SK-N-SH (cell line): ENCODE measurements around the gene HRH3. TPM values are rescaled to one million over a fixed set of nuclear protein-coding genes. Genes with fewer than 3 reads are reported as not detected.

ENCODE experiments used
- CTCF ChIA-PET: fragments of 300-600, 350-600 bp; formaldehyde crosslinking; extraction: SDS; loops from one replicate; lab custom pipeline; 2021; lab: Yijun Ruan, JAX
- POLR2A ChIA-PET: fragments of 350-600 bp; sonication (Branson Sonifier 250); formaldehyde crosslinking; extraction: SDS; loops from one replicate; lab custom pipeline; 2020; ENCODE audit warnings: antibody characterized with exemption, inconsistent platforms; lab: Yijun Ruan, JAX
- DNase-seq: peaks from one replicate; pipeline ENCODE4 v3.0.0; 2012
- H2AFZ ChIP-seq: fragments of 200-600 bp; sonication (generic); 2 replicates; pipeline ENCODE4 v1.8.1; 2016; ENCODE audit warnings: antibody characterized with exemption, mild to moderate bottlenecking, low read depth
- H3F3A ChIP-seq: fragments of 200-600 bp; sonication (generic); replicated peaks from 2 replicates; pipeline ENCODE3; 2016; ENCODE audit warnings: antibody characterized with exemption, mild to moderate bottlenecking; ENCODE audit not compliant: insufficient read depth
- H3K27ac ChIP-seq, 2 experiments: fragments of 200-500 bp in 1 of 2; fragments of 200-600 bp in 1 of 2; sonication (Bioruptor generic) in 1 of 2; sonication (generic), shearing (Covaris generic) in 1 of 2; 2 replicates each; pipeline versions ENCODE4 v1.5.1 to v1.6.1; 2014 to 2016; ENCODE audit warnings: low read depth in 2 of 2, inconsistent platforms in 1 of 2, low read length in 1 of 2, mild to moderate bottlenecking in 1 of 2, mixed read lengths in 1 of 2
- H3K27me3 ChIP-seq: fragments of 200-600 bp; sonication (generic), shearing (Covaris generic); 2 replicates; pipeline ENCODE4 v1.6.1; 2016; ENCODE audit warnings: mixed run types; ENCODE audit not compliant: insufficient read depth
- H3K36me3 ChIP-seq, 2 experiments: fragments of 200-500 bp in 1 of 2; fragments of 200-600 bp in 1 of 2; sonication (Bioruptor generic) in 1 of 2; sonication (generic) in 1 of 2; replicated peaks in 1 of 2; 2 replicates each; pipeline versions ENCODE3 to v1.5.1; 2014 to 2016; ENCODE audit warnings: low read length in 1 of 2, mild to moderate bottlenecking in 1 of 2; ENCODE audit not compliant: insufficient read depth in 2 of 2, control insufficient read depth in 1 of 2
- H3K4me1 ChIP-seq, 2 experiments: fragments of 200-500 bp in 1 of 2; fragments of 200-600 bp in 1 of 2; sonication (Bioruptor generic) in 1 of 2; sonication (generic), shearing (Covaris generic) in 1 of 2; 2 replicates each; pipeline versions ENCODE4 v1.5.1 to v1.6.1; 2014 to 2016; ENCODE audit warnings: low read depth in 1 of 2, low read length in 1 of 2, mixed run types in 1 of 2; ENCODE audit not compliant: insufficient read depth in 2 of 2, control insufficient read depth in 1 of 2
- H3K4me2 ChIP-seq: fragments of 200-600 bp; sonication (generic), shearing (Covaris generic); 2 replicates; pipeline ENCODE4 v1.6.1; 2017; ENCODE audit warnings: mixed run types
- H3K4me3 ChIP-seq, 2 experiments: fragments of 200-500 bp in 1 of 2; fragments of 200-600 bp in 1 of 2; sonication (Bioruptor generic) in 1 of 2; sonication (generic), shearing (Covaris generic) in 1 of 2; 2 replicates each; pipeline versions ENCODE4 v1.5.1 to v1.8.1; 2014 to 2016; ENCODE audit warnings: low read depth in 2 of 2, inconsistent platforms in 1 of 2, low read length in 1 of 2, mild to moderate bottlenecking in 1 of 2, mixed read lengths in 1 of 2, moderate library complexity in 1 of 2
- H3K79me2 ChIP-seq: fragments of 200-600 bp; sonication (generic); 2 replicates; pipeline ENCODE4 v1.8.1; 2017; ENCODE audit warnings: mild to moderate bottlenecking; ENCODE audit not compliant: insufficient read depth
- H3K9ac ChIP-seq: fragments of 200-600 bp; sonication (generic); 2 replicates; pipeline ENCODE4 v1.6.1; 2017; ENCODE audit warnings: mixed run types
- H3K9me2 ChIP-seq: fragments of 200-600 bp; sonication (generic); 2 replicates; pipeline ENCODE4 v1.6.1; 2017; ENCODE audit warnings: mixed run types
- H3K9me3 ChIP-seq: fragments of 200-600 bp; sonication (generic); 2 replicates; pipeline ENCODE4 v1.6.1; 2017; ENCODE audit warnings: mixed run types, mild to moderate bottlenecking, moderate library complexity
- H4K20me1 ChIP-seq: fragments of 200-600 bp; sonication (generic); 2 replicates; pipeline ENCODE4 v1.6.1; 2017; ENCODE audit warnings: mild to moderate bottlenecking, mixed run types; ENCODE audit not compliant: insufficient read depth
- EP300 ChIP-seq, 2 experiments: IDR thresholded peaks; 2 replicates each; pipeline versions ENCODE4 v1.4.0 to v1.6.1; 2012; ENCODE audit warnings: borderline replicate concordance in 1 of 2, low read depth in 1 of 2, low read length in 1 of 2
- EZH2phosphoT487 ChIP-seq: fragments of 200-600 bp; sonication (generic); IDR thresholded peaks from 2 replicates; pipeline ENCODE4 v1.6.1; 2017; ENCODE audit warnings: low read depth, mixed run types, mild to moderate bottlenecking, antibody characterized with exemption, moderate library complexity, borderline replicate concordance
- FOSL2 ChIP-seq: IDR thresholded peaks from 2 replicates; pipeline ENCODE4 v1.4.0; 2012; ENCODE audit warnings: low read depth, mild to moderate bottlenecking, moderate library complexity, borderline replicate concordance
- FOXJ3 ChIP-seq: sonication (generic); formaldehyde crosslinking; IDR thresholded peaks from 2 replicates; pipeline ENCODE4 v1.5.1; 2020; ENCODE audit warnings: mild to moderate bottlenecking, missing genetic modification reagents
- FOXM1 ChIP-seq: IDR thresholded peaks from 2 replicates; pipeline ENCODE4 v1.4.0; 2012; ENCODE audit warnings: low read depth, mild to moderate bottlenecking
- GABPA ChIP-seq: IDR thresholded peaks from 2 replicates; pipeline ENCODE4 v1.4.0; 2012; ENCODE audit warnings: low read depth, mild to moderate bottlenecking
- JUND ChIP-seq: IDR thresholded peaks from 2 replicates; pipeline ENCODE4 v1.4.0; 2012
- MXI1 ChIP-seq: IDR thresholded peaks from 2 replicates; pipeline ENCODE4 v1.6.1; 2012; ENCODE audit warnings: mild to moderate bottlenecking, low read depth, low read length, improper control_type of control experiment
- NFIC ChIP-seq: IDR thresholded peaks from 2 replicates; pipeline ENCODE4 v1.4.0; 2012; ENCODE audit warnings: borderline replicate concordance
- NRF1 ChIP-seq: IDR thresholded peaks from 2 replicates; pipeline ENCODE4 v1.6.1; 2012; ENCODE audit warnings: low read depth, mild to moderate bottlenecking, low read length
- POLR2AphosphoS5 ChIP-seq: IDR thresholded peaks from 2 replicates; pipeline ENCODE4 v1.6.1; 2012; ENCODE audit warnings: low read depth, low read length
- RAD21 ChIP-seq: IDR thresholded peaks from 2 replicates; pipeline ENCODE4 v1.6.1; 2012; ENCODE audit warnings: mild to moderate bottlenecking, low read length
- RFX5 ChIP-seq: IDR thresholded peaks from 2 replicates; pipeline ENCODE4 v1.6.1; 2012; ENCODE audit warnings: mild to moderate bottlenecking, improper control_type of control experiment, low read length
- TCF12 ChIP-seq: IDR thresholded peaks from 2 replicates; pipeline ENCODE4 v1.4.0; 2012
- YY1 ChIP-seq: IDR thresholded peaks from 2 replicates; pipeline ENCODE4 v1.4.0; 2012; ENCODE audit warnings: low read depth, mild to moderate bottlenecking
- WGBS: methylation state at CpG from one replicate; pipeline ENCODE4 v1.1.6; 2017; ENCODE audit warnings: low lambda C conversion rate; 5-methylcytosine and 5-hydroxymethylcytosine counted together
- polyA plus RNA-seq, 3 experiments: library from polyadenylated mRNA; depleted of rRNA; stranded (reverse); fragments of >200 nt; gene quantifications; 2 replicates each; pipeline ENCODE4 v1.2.3, GENCODE V29; 2012
- TF ChIP-seq, protein P1 (sequence below): fragments of 150-350 bp; IDR thresholded peaks from 2 replicates; pipeline ENCODE4 v1.6.1; 2017; ENCODE audit warnings: antibody characterized with exemption, low read length, low read depth, borderline replicate concordance
- TF ChIP-seq, protein P2 (sequence below): IDR thresholded peaks from 2 replicates; pipeline ENCODE4 v1.6.1; 2012; ENCODE audit warnings: mild to moderate bottlenecking, low read depth, low read length, moderate library complexity
- TF ChIP-seq, protein P3 (sequence below): IDR thresholded peaks from 2 replicates; pipeline ENCODE4 v1.4.0; 2012; ENCODE audit warnings: low read depth, borderline replicate concordance

The HRH3 gene
- polyA plus RNA-seq, 1 of the 3 experiments (the other 2 are of a cell fraction) = 0.02 TPM

DNA sequence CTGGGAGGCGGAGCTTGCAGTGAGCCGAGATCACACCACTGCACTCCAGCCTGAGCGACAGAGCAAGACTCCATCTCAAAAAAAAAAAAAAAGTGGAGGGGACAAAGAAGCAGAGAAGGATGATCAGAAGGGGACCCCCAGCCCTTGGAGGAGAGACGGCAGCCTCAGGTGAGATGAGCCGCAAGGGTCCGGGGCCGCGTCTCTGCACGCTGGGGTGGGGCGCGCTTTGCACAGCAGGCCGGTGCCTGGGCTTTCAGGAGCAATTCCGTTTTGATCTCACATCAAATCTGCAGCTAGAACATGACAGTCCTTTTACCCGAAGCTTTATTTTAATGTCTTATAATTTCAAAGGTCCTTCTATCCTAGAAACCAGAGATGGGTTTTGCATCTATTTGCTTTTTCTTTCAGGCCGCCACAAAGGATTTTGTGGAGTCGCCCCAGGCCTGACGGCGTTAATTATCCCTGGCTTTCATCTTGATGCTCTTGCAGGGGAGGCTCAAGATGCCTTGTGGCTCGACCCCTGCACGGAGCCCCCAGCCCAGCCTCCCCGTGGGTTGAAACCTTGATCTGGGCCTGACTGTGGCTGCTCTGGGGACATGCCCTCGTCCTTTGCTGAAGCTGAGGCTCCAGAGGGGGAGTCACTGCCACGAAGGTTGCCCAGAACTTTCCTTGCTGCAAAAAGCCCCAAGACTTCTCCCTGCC, 17.3 kb downstream of the HRH3 start:
- WGBS = 95% methylated on average over 23 of the region's 23 CpGs
- Histone ChIP-seq H3K9ac (no peak overlapping the region), H3K79me2 (no peaks in the 10 kb centered on the region), H3K27ac (no peak overlapping the region), H3K27me3 (no peaks in the 10 kb centered on the region), H3K9me2 (no peaks in the 10 kb centered on the region), H3F3A (no peaks in the 10 kb centered on the region), H3K4me3 (no peak overlapping the region), H3K36me3 (peaks cover 18 to 41% of the 10 kb centered on the region in 2 experiments), H3K9me3 (no peaks in the 10 kb centered on the region), H2AFZ (no peak overlapping the region), H3K4me2 (no peak overlapping the region), H4K20me1 (no peaks in the 10 kb centered on the region), H3K4me1 (no peaks in the 10 kb centered on the region; a peak in 1 of 4 replicates)
- no peak for TF ChIP-seq YY1
- no peak for TF ChIP-seq NFIC
- TF ChIP-seq FOXM1 = no peak
- TF ChIP-seq MXI1 = no peak
- no peak for TF ChIP-seq EP300 (IDR thresholded peaks at IDR 0.05; ENCODE audit: borderline replicate concordance in 1 of 2, low read depth in 1 of 2, low read length in 1 of 2)
- TF ChIP-seq NRF1 = no peak
- no peak for TF ChIP-seq EZH2phosphoT487
- TF ChIP-seq, protein P1, sequence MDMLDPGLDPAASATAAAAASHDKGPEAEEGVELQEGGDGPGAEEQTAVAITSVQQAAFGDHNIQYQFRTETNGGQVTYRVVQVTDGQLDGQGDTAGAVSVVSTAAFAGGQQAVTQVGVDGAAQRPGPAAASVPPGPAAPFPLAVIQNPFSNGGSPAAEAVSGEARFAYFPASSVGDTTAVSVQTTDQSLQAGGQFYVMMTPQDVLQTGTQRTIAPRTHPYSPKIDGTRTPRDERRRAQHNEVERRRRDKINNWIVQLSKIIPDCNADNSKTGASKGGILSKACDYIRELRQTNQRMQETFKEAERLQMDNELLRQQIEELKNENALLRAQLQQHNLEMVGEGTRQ = no peak
- TF ChIP-seq, protein P2, sequence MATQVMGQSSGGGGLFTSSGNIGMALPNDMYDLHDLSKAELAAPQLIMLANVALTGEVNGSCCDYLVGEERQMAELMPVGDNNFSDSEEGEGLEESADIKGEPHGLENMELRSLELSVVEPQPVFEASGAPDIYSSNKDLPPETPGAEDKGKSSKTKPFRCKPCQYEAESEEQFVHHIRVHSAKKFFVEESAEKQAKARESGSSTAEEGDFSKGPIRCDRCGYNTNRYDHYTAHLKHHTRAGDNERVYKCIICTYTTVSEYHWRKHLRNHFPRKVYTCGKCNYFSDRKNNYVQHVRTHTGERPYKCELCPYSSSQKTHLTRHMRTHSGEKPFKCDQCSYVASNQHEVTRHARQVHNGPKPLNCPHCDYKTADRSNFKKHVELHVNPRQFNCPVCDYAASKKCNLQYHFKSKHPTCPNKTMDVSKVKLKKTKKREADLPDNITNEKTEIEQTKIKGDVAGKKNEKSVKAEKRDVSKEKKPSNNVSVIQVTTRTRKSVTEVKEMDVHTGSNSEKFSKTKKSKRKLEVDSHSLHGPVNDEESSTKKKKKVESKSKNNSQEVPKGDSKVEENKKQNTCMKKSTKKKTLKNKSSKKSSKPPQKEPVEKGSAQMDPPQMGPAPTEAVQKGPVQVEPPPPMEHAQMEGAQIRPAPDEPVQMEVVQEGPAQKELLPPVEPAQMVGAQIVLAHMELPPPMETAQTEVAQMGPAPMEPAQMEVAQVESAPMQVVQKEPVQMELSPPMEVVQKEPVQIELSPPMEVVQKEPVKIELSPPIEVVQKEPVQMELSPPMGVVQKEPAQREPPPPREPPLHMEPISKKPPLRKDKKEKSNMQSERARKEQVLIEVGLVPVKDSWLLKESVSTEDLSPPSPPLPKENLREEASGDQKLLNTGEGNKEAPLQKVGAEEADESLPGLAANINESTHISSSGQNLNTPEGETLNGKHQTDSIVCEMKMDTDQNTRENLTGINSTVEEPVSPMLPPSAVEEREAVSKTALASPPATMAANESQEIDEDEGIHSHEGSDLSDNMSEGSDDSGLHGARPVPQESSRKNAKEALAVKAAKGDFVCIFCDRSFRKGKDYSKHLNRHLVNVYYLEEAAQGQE = no peak
- DNase-seq = no peak
- POLR2A ChIA-PET = no interaction called here
- CTCF ChIA-PET = no interaction called here

DNA sequence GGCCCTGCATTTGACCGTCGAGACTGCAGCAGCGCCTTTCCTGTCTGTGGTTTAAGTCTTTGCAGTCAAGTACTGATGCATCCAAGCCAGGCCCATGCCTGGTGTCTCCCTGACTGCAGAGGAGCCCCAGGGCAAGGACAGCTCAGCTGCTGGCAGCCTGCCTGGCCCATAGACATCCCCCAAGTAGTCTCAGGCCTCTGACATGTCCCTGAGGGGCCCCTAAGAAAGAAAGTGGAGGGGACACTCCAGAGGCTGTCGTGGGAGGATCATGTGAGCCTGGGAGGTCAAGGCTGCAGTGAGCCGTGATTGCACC, 18.0 kb downstream of the HRH3 start:
- no peak for DNase-seq
- Histone ChIP-seq H3F3A (no peaks in the 10 kb centered on the region), H3K36me3 (peaks cover 22 to 47% of the 10 kb centered on the region in 2 experiments), H3K79me2 (no peaks in the 10 kb centered on the region), H3K9me3 (no peaks in the 10 kb centered on the region), H2AFZ (no peak overlapping the region), H4K20me1 (no peaks in the 10 kb centered on the region), H3K9me2 (no peaks in the 10 kb centered on the region), H3K9ac (no peak overlapping the region), H3K27me3 (no peaks in the 10 kb centered on the region), H3K4me3 (no peak overlapping the region), H3K4me2 (no peak overlapping the region), H3K4me1 (no peaks in the 10 kb centered on the region; a peak in 1 of 4 replicates), H3K27ac (no peak overlapping the region)
- 80% methylated on average over 4 of the region's 5 CpGs for WGBS
- CTCF ChIA-PET = no interaction called here
- POLR2A ChIA-PET = no interaction called here
- no peak for TF ChIP-seq NFIC
- TF ChIP-seq, protein P2 = no peak
- TF ChIP-seq, protein P3, sequence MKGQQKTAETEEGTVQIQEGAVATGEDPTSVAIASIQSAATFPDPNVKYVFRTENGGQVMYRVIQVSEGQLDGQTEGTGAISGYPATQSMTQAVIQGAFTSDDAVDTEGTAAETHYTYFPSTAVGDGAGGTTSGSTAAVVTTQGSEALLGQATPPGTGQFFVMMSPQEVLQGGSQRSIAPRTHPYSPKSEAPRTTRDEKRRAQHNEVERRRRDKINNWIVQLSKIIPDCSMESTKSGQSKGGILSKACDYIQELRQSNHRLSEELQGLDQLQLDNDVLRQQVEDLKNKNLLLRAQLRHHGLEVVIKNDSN = no peak
- no peak for TF ChIP-seq POLR2AphosphoS5
- no peak for TF ChIP-seq JUND
- TF ChIP-seq RFX5 = no peak
- no peak for TF ChIP-seq EZH2phosphoT487
- TF ChIP-seq TCF12 = no peak
- no peak for TF ChIP-seq RAD21
- no peak for TF ChIP-seq NRF1
- no peak for TF ChIP-seq FOSL2
- no peak for TF ChIP-seq GABPA
- no peak for TF ChIP-seq MXI1
- no peak for TF ChIP-seq FOXJ3 (CRISPR knock-in tag)
